ENCODE data around the gene ETV6. TPM values are rescaled to one million over a fixed set of nuclear protein-coding genes. Genes with fewer than 3 reads are reported as not detected.

The ETV6 gene
- total RNA-seq, 4 donors from 2014 or later = 17.7 to 27.1 (median 25.0) TPM

- DNase-seq (ENCODE audit: low spot score in 2 of 2) = no peak
- no peak overlapping the region for H3K4me3 ChIP-seq (ENCODE audit: low read depth, poor library complexity, severe bottlenecking)
- intact Hi-C loops (cut with DNase I; ENCODE audit: low total_unique reads) = no loop called here
- TF ChIP-seq POLR2A (IDR thresholded peaks at IDR 0.05) (no peak), CTCF (IDR thresholded peaks at IDR 0.05) (no peak)
- 69 to 77% methylated on average over 4 of the region's 4 CpGs for WGBS, 2 donors
Observed at GRCh38 chr12:11879306-11879705, 229.8 kb downstream of the ETV6 start.

GRCh38 chr12:11880381-11880780 lies 230.9 kb downstream of the ETV6 start:
- TF ChIP-seq POLR2A (IDR thresholded peaks at IDR 0.05) (no peak), CTCF (IDR thresholded peaks at IDR 0.05) (no peak)
- DNase-seq (ENCODE audit: low spot score in 2 of 2) = no peak
- H3K4me3 ChIP-seq (ENCODE audit: low read depth, poor library complexity, severe bottlenecking) = no peak overlapping the region
- intact Hi-C loops (cut with DNase I; ENCODE audit: low total_unique reads) = no loop called here
- 86 to 91% methylated on average over 7 of the region's 7 CpGs for WGBS, 2 donors

- H3K4me3 ChIP-seq (ENCODE audit: low read depth, poor library complexity, severe bottlenecking) = no peak overlapping the region
- TF ChIP-seq POLR2A (IDR thresholded peaks at IDR 0.05) = no peak
- no peak for TF ChIP-seq CTCF (IDR thresholded peaks at IDR 0.05)
- DNase-seq (ENCODE audit: low spot score in 2 of 2) = no peak
- WGBS, 2 donors = 89 to 90% methylated on average over 2 of the region's 2 CpGs
- intact Hi-C loops (cut with DNase I; ENCODE audit: low total_unique reads) = no loop called here
Observed at GRCh38 chr12:11881835-11882234, 232.4 kb downstream of the ETV6 start.

GRCh38 chr12:11882301-11883019 lies 233.0 kb downstream of the ETV6 start:
- no peak for TF ChIP-seq CTCF (IDR thresholded peaks at IDR 0.05)
- TF ChIP-seq POLR2A (IDR thresholded peaks at IDR 0.05) = no peak
- intact Hi-C loops (cut with DNase I; ENCODE audit: low total_unique reads) = no loop called here
- DNase-seq (ENCODE audit: low spot score in 2 of 2) = no peak
- WGBS, 2 donors = 83 to 86% methylated on average over 8 of the region's 8 CpGs
- H3K4me3 ChIP-seq (ENCODE audit: low read depth, poor library complexity, severe bottlenecking) = no peak overlapping the region

- H3K4me3 ChIP-seq (ENCODE audit: low read depth, poor library complexity, severe bottlenecking) = no peak overlapping the region
- no peak for TF ChIP-seq CTCF (IDR thresholded peaks at IDR 0.05)
- TF ChIP-seq POLR2A (IDR thresholded peaks at IDR 0.05) = no peak
- WGBS, 2 donors = 81 to 86% methylated on average over 11 of the region's 11 CpGs
- no peak for DNase-seq (ENCODE audit: low spot score in 2 of 2)
- intact Hi-C loops (cut with DNase I; ENCODE audit: low total_unique reads) = no loop called here
Observed at GRCh38 chr12:11884116-11884515, 234.6 kb downstream of the ETV6 start.

- no peak for DNase-seq (ENCODE audit: low spot score in 2 of 2)
- intact Hi-C loops (cut with DNase I; ENCODE audit: low total_unique reads) = no loop called here
- TF ChIP-seq CTCF (IDR thresholded peaks at IDR 0.05) = no peak
- TF ChIP-seq POLR2A (IDR thresholded peaks at IDR 0.05) = no peak
- H3K4me3 ChIP-seq (ENCODE audit: low read depth, poor library complexity, severe bottlenecking) = no peak overlapping the region
- 81 to 85% methylated on average over 2 of the region's 2 CpGs for WGBS, 2 donors
Observed at GRCh38 chr12:11884706-11885105, 235.2 kb downstream of the ETV6 start.

Data from lower leg skin (tissue), 4 donors.